ENCODE results near the gene UBE2V1. TPM values are rescaled to one million over a fixed set of nuclear protein-coding genes. Genes with fewer than 3 reads are reported as not detected.

UBE2V1 gene
- total RNA-seq, 1 donor from 2014 or later = 83.2 TPM

GRCh38 chr20:50050214-50050613 lies 62.7 kb downstream of the UBE2V1 start:
- Histone ChIP-seq H3K4me3 (no peak overlapping the region), H3K36me3 (no peaks in the 10 kb centered on the region), H3K9me3 (no peaks in the 10 kb centered on the region), H3K27me3 (no peaks in the 10 kb centered on the region), H3K27ac (no peak overlapping the region), H3K4me1 (peaks cover 25% of the 10 kb centered on the region)
- ATAC-seq (no peak), DNase-seq (no peak)
- intact Hi-C loops (cut with DNase I) = no loop called here
- no peak for TF ChIP-seq CTCF (IDR thresholded peaks at IDR 0.05)

- Histone ChIP-seq H3K27me3 (no peaks in the 10 kb centered on the region), H3K9me3 (no peaks in the 10 kb centered on the region), H3K27ac (no peak overlapping the region), H3K4me1 (peaks cover 23% of the 10 kb centered on the region), H3K36me3 (no peaks in the 10 kb centered on the region), H3K4me3 (no peak overlapping the region)
- intact Hi-C loops (cut with DNase I) = no loop called here
- DNase-seq (no peak), ATAC-seq (no peak)
- no peak for TF ChIP-seq CTCF (IDR thresholded peaks at IDR 0.05)
Observed at GRCh38 chr20:50049442-50050026, 63.4 kb downstream of the UBE2V1 start.

GRCh38 chr20:50048420-50049166 lies 64.4 kb downstream of the UBE2V1 start:
- no peaks in the 10 kb centered on the region for H3K9me3 ChIP-seq
- no peaks in the 10 kb centered on the region for H3K27me3 ChIP-seq
- no peak overlapping the region for H3K4me3 ChIP-seq
- TF ChIP-seq CTCF (IDR thresholded peaks at IDR 0.05) = no peak
- H3K27ac ChIP-seq = no peak overlapping the region
- intact Hi-C loops (cut with DNase I) = no loop called here
- H3K4me1 ChIP-seq = peaks cover 30% of the 10 kb centered on the region
- ATAC-seq (peak; percentile 19), DNase-seq (no peak)
- H3K36me3 ChIP-seq = no peaks in the 10 kb centered on the region

- H3K27me3 ChIP-seq = no peaks in the 10 kb centered on the region
- no peak for TF ChIP-seq CTCF (IDR thresholded peaks at IDR 0.05)
- H3K9me3 ChIP-seq = no peaks in the 10 kb centered on the region
- ATAC-seq = no peak
- H3K36me3 ChIP-seq = no peaks in the 10 kb centered on the region
- intact Hi-C loops (cut with DNase I) = no loop called here
- H3K27ac ChIP-seq = no peak overlapping the region
- no peak for DNase-seq
- peaks cover 30% of the 10 kb centered on the region for H3K4me1 ChIP-seq
- H3K4me3 ChIP-seq = no peak overlapping the region
Observed at GRCh38 chr20:50044353-50044960, 68.5 kb downstream of the UBE2V1 start.

GRCh38 chr20:50043573-50044352 lies 69.2 kb downstream of the UBE2V1 start:
- intact Hi-C loops (cut with DNase I) = no loop called here
- no peak for TF ChIP-seq CTCF (IDR thresholded peaks at IDR 0.05)
- H3K4me3 ChIP-seq = no peak overlapping the region
- no peaks in the 10 kb centered on the region for H3K9me3 ChIP-seq
- peaks cover 30% of the 10 kb centered on the region for H3K4me1 ChIP-seq
- no peaks in the 10 kb centered on the region for H3K27me3 ChIP-seq
- ATAC-seq (no peak), DNase-seq (no peak)
- H3K27ac ChIP-seq = no peak overlapping the region
- H3K36me3 ChIP-seq = no peaks in the 10 kb centered on the region

All from upper lobe of right lung (tissue), 1 donor.